Mucosa of rectum (tissue), 2 donors: ENCODE results near the gene NDUFAF4.
A peak's percentile ranks its signal among the peaks of the same experiment; 100 is the strongest.

Experiments
- H3K27ac ChIP-seq, 2 donors: one replicate each; pipeline ENCODE4 v1.7.0; 2013; ENCODE audit warnings: inconsistent platforms in 2 of 2, low read depth in 2 of 2, low read length in 2 of 2
- H3K27me3 ChIP-seq, 2 donors: one replicate each; pipeline ENCODE4 v1.7.0; 2013; ENCODE audit warnings: low read length in 2 of 2; ENCODE audit not compliant: control insufficient read depth in 2 of 2, insufficient read depth in 2 of 2
- H3K36me3 ChIP-seq, 2 donors: one replicate each; pipeline ENCODE4 v1.7.0; 2013; ENCODE audit warnings: low read length in 2 of 2; ENCODE audit not compliant: control insufficient read depth in 2 of 2, insufficient read depth in 2 of 2
- H3K4me1 ChIP-seq, 2 donors: one replicate each; pipeline ENCODE4 v1.7.0; 2013; ENCODE audit warnings: low read length in 2 of 2, mild to moderate bottlenecking in 1 of 2; ENCODE audit not compliant: control insufficient read depth in 2 of 2, insufficient read depth in 2 of 2
- H3K4me3 ChIP-seq, 2 donors: one replicate each; pipeline ENCODE4 v1.7.0; 2013; ENCODE audit warnings: low read length in 2 of 2
- H3K9ac ChIP-seq, 2 donors: one replicate each; pipeline ENCODE4 v1.7.0; 2013; ENCODE audit warnings: low read length in 2 of 2, low read depth in 1 of 2, mild to moderate bottlenecking in 1 of 2
- H3K9me3 ChIP-seq, 2 donors: one replicate each; pipeline ENCODE4 v1.7.0; 2013; ENCODE audit warnings: low read length in 2 of 2; ENCODE audit not compliant: control insufficient read depth in 2 of 2
- donor health status: healthy.
- donor health status: Normal muscosa, but diverticular disease.

Gene NDUFAF4

DNA sequence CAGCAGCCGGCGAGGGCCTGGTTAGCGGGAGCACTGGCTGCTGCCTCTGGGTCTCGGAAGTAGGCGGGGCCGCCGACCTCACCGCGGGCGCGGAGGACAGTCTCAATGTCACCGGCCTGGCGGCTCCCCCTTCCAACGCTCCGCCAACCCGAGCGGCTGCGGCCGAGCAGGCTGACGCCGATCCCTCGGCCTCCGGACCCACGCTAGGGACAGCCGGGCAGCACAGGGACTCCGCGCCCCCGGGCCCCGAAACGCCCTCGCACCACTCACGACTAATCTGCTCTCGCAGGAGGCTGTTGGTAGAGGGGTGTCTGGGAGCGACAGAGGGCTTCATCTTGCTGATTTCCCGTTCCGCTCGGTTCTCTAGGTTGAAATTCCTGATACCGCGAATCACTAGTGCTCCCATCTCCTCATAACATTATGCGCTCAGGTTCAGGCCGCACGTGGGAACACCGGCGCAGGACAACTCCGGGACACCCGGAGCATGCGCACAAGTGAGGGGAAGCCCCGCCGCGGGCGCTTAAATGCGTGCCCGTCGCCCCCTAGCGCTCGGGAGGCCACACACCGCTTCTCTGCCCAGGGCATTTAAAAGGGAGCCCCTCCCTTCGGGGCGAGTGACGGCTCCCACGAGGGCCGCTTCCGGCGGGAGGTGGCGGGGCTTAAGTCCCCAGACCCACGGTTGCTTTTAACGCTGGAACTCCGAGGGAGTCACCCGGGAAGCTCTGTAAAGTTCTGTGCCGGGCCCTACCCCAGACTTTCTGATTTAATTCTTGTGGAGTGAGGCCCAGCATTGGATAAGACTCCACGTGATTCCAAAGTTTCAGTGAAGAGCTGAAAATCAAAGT lies at the start of gene NDUFAF4:
NDUFAF4 (minus strand) TSS at position 496 of the 845 bp plus-strand sequence; CDS start at position 406, 90 bp downstream.
- peak within 1 kb of the TSS; percentile 95 to 98 for H3K27ac ChIP-seq
- peaks cover 9 to 26% of the 10 kb centered on the region in 2 donors for H3K36me3 ChIP-seq
- peak within 1 kb of the TSS; percentile 83 to 97 for H3K9ac ChIP-seq
- H3K9me3 ChIP-seq, result no peaks in the 10 kb centered on the region
- H3K4me1 ChIP-seq, result peaks cover 9 to 11% of the 10 kb centered on the region in 2 donors
- no peaks in the 10 kb centered on the region for H3K27me3 ChIP-seq
- H3K4me3 ChIP-seq, result peak within 1 kb of the TSS; percentile 95 to 99

DNA sequence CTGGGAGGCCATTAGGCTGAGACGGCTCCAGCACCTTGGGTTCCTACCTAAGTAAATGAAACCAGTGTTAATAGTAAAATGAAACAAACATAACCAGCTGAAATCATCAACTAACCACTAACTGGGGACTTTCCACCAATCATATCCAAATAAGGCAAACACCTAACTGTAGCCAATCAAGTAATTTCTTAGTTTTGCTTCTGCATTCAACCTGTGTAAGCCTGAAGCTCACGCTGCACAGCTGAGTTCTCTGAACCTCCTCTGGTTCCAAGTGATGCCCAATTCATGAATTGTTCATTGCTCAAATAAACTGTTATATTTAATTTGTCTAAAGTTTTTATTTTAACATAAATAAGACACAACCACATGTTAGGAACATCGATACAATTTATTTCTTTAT lies 49.4 kb upstream of the NDUFAF4 start:
- H3K27ac ChIP-seq, result no peak overlapping the region
- H3K27me3 ChIP-seq, result no peaks in the 10 kb centered on the region
- H3K36me3 ChIP-seq, result no peaks in the 10 kb centered on the region
- H3K9ac ChIP-seq, result no peak overlapping the region
- no peaks in the 10 kb centered on the region for H3K9me3 ChIP-seq
- H3K4me1 ChIP-seq, result peaks cover 0 to 2% of the 10 kb centered on the region in 2 donors
- no peak overlapping the region for H3K4me3 ChIP-seq

DNA sequence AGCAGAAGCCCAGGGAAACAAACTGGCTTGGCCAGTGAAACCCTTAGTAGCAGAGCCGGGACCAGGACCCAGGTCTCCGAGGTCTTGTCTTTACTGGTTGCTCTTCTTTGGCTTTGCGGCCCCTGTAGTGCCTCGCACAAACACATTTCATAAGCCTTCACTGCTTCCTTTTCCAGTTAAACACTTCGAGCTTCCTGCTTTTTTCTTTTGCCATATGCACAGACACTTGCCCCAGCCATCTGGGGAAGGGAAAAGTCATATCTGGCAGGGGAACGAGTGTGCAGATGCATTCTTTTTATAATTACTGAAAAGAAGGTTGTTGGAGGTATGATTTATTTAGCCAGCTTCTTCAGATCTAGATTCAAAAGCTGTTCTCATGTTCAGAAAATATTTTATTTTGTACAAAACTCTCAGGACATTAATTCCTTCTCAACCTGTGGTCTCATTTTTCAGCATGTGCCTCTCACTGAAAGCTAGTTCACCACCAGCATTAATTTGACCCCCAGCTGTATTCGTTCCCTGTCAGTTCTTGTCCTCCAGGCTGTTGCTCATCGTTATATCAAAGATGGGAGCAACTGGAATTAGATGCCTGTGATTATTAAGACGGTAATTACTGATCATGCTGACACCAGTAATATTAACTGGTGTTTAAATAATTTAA lies 46.0 kb upstream of the NDUFAF4 start:
- Histone ChIP-seq H3K4me3 (no peak overlapping the region), H3K9ac (no peak overlapping the region), H3K27me3 (no peaks in the 10 kb centered on the region), H3K27ac (no peak overlapping the region), H3K4me1 (peaks cover 0 to 2% of the 10 kb centered on the region in 2 donors), H3K9me3 (no peaks in the 10 kb centered on the region), H3K36me3 (no peaks in the 10 kb centered on the region)

DNA sequence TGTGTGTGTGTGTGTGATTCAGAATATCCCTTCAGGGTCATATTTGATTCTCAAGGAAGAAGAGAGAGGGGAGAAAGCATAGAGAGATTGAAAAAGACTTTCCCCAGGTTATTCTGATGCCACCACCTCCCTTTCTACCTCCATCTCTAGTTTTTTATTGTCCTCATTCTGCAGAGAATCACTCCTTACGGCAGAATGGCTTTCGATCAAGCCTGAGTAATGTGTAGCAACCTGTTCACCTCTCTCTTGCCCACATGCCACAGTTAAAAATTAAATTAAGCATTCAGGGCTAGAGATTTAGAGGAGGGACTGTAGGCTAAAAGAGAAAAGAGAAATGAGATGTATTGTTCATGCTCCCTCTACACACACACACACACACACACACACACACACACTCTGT lies 45.0 kb upstream of the NDUFAF4 start:
- Histone ChIP-seq H3K4me1 (peaks cover 0 to 2% of the 10 kb centered on the region in 2 donors), H3K27me3 (no peaks in the 10 kb centered on the region), H3K9me3 (no peaks in the 10 kb centered on the region), H3K9ac (no peak overlapping the region), H3K27ac (no peak overlapping the region), H3K4me3 (no peak overlapping the region), H3K36me3 (no peaks in the 10 kb centered on the region)

DNA sequence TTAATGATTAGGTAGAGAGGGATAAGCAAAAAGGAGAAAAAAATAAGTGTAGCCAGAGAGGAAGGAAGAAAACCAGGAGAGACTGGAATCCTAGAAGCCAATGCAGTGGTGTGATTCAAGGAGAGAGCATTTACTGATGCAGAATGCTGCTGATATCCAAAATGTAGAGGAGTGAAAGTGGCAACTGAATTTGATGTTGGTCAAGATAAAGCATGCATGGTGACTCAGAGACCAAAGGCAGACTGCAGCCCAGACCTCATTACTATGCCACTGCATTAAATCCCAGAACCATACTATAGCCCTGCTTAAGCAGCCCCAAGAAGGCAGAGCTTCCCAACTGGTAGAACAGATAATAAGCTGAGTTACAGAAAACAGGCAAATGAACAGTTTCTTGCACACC lies 42.6 kb upstream of the NDUFAF4 start:
- Histone ChIP-seq H3K27ac (no peak overlapping the region), H3K4me3 (no peak overlapping the region), H3K4me1 (peaks cover 0 to 2% of the 10 kb centered on the region in 2 donors), H3K27me3 (no peaks in the 10 kb centered on the region), H3K9me3 (no peaks in the 10 kb centered on the region), H3K9ac (no peak overlapping the region), H3K36me3 (no peaks in the 10 kb centered on the region)

DNA sequence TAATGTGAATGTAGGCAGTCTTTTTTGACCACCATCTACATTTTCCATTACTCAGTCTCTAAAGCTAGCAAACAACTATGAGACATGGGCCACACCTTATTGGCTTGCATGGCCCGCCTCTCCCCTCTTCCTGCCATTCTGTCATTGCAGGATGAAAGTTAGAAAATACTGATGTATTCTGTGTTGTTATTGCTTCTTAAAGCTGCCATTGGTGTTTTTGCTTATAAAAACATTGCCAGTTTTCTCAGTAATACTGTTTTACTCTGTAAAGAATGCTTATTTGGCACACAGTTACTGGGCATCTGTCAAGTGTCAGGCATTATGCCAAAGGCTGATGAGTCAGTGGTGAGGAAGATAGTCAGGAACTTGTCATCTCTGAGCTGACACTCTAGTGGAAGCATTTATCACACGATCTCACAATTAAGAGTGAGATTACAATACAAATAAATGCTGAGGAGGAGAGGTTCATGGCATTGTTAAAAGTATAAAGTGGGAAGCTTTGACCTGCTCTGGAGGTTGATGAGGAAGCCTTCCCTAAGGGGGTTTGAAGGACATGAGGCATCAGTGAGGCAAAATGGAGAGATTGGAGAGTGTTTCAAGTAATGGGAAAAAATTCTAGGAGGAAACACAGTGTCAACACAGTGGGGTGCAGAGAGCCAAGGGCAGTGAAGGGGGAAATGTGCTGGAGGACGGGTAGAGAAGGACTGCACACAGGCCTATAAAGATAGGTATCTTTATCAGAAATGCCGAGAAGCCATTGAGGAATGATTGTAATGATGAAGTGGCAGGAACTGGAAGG lies 41.5 kb upstream of the NDUFAF4 start:
- H3K27me3 ChIP-seq, result no peaks in the 10 kb centered on the region
- no peak overlapping the region for H3K9ac ChIP-seq
- peaks cover 0 to 2% of the 10 kb centered on the region in 2 donors for H3K4me1 ChIP-seq
- H3K9me3 ChIP-seq, result no peaks in the 10 kb centered on the region
- peak overlapping the region in 1 of 2 donors; percentile 20 for H3K27ac ChIP-seq
- no peaks in the 10 kb centered on the region for H3K36me3 ChIP-seq
- no peak overlapping the region for H3K4me3 ChIP-seq

DNA sequence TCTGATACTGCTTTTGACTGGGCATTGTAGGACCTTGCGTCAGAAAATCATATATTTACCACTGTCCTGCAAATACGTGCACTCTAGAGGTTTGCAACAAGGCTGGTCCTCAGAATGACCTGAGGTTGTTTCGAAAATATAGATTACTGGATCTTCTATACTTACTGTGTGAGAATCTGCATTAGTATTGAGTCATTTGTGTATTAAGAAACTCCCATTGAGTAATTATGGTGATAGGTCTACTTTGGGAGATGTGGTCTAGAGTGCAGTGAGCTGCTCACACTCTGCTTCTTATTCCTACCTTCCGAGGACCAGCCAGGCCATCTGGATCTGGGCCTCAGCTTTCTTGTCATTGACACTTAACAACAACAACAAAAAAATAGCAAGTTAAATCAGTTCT lies 36.4 kb upstream of the NDUFAF4 start:
- H3K27me3 ChIP-seq, result no peaks in the 10 kb centered on the region
- H3K9ac ChIP-seq, result no peak overlapping the region
- H3K36me3 ChIP-seq, result no peaks in the 10 kb centered on the region
- H3K9me3 ChIP-seq, result no peaks in the 10 kb centered on the region
- no peaks in the 10 kb centered on the region for H3K4me1 ChIP-seq
- H3K4me3 ChIP-seq, result no peak overlapping the region
- no peak overlapping the region for H3K27ac ChIP-seq

DNA sequence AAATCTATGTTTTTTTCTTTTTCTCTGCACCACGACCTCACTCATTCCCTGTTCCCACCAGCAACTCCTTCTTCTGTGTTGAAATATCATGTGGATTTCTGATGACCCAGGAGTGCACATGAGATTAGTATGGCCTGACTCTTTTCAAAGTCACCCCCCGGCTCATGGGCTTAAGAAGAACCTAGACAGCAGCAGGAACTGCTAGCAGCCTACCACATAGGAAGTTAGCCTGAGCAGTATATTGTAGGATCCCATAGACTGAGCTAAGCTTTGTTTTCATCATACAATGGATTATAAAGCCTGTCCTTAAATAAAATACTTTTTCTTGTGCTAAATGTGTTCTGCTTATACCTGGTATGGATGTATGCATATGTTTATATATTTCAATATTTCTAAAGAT lies 33.5 kb upstream of the NDUFAF4 start:
- Histone ChIP-seq H3K36me3 (no peaks in the 10 kb centered on the region), H3K4me1 (no peaks in the 10 kb centered on the region), H3K9ac (no peak overlapping the region), H3K27me3 (no peaks in the 10 kb centered on the region), H3K9me3 (no peaks in the 10 kb centered on the region), H3K27ac (no peak overlapping the region), H3K4me3 (no peak overlapping the region)

DNA sequence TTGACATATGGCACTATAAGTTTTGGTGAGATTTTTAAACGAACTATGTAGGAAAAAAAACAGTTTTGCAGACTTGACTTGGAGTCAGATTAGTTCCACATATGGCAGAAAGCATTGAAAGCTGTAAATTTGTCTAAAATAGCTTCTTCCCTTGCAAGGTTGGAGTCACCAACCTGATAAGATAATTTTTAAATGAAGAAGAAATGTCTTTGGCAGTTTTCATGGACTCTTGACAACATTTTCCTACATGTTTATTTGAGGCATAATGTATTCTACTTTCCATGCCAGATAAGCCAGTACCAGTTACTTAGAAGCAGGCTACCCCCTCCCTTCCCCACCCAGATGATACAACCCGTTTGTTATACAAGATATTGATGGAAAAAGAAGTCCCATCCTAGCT lies 32.0 kb upstream of the NDUFAF4 start:
- H3K36me3 ChIP-seq, result no peaks in the 10 kb centered on the region
- no peak overlapping the region for H3K4me3 ChIP-seq
- no peaks in the 10 kb centered on the region for H3K9me3 ChIP-seq
- no peaks in the 10 kb centered on the region for H3K27me3 ChIP-seq
- H3K27ac ChIP-seq, result no peak overlapping the region
- no peak overlapping the region for H3K9ac ChIP-seq
- H3K4me1 ChIP-seq, result peaks cover 3 to 4% of the 10 kb centered on the region in 2 donors

DNA sequence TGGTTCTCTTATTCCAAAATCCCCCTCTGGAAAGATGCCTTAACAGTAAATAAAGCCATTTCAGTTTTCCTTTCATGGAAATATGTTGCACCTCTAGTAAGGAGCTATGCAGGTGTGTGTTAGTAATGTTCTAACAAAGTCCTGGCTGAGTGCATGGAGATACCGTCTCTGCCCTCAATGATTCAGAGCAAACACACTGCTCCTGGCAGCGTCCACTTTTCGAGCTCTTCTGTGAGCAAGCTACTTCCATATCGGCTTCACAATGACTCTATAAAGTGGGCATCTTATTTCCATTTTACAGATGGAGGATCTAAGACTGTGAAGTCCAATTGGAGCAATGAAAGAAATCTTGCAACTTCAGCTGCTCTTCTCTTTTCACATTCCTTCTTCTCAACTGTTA lies 30.0 kb upstream of the NDUFAF4 start:
- H3K9ac ChIP-seq, result no peak overlapping the region
- no peak overlapping the region for H3K27ac ChIP-seq
- H3K4me1 ChIP-seq, result peaks cover 10 to 12% of the 10 kb centered on the region in 2 donors
- H3K9me3 ChIP-seq, result no peaks in the 10 kb centered on the region
- H3K4me3 ChIP-seq, result no peak overlapping the region
- no peaks in the 10 kb centered on the region for H3K27me3 ChIP-seq
- H3K36me3 ChIP-seq, result no peaks in the 10 kb centered on the region
